Measurements from ENCODE around the gene SLMAP. TPM values are rescaled to one million over a fixed set of nuclear protein-coding genes. Genes with fewer than 3 reads are reported as not detected.
"Not testable (repeated sequence)": the region's sequence is repeated elsewhere in the genome, so short reads cannot be mapped to it uniquely, and the experiment has no call there.

The SLMAP gene
- total and polyA plus RNA-seq, 5 donors: 112 to 414 (median 244) TPM

DNA sequence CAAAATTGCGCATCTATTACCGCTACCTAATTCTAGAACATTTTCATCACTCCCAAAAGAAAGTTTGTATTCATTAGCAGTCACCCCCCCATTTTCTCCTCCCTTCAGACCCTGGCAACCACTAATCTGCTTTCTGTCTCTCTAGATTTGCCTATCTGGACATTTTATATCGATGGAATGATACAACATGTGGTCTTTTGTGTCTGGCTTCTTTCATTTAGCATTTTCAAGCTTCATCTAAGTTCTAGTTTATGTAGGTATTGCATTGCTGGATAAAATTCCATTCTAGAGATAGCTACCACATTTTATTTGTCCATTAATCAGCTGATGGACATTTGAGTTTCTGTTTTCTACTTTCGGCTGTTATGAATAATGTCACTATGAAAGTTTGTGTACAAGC, 38.4 kb downstream of the SLMAP start:
- WGBS: 92% methylated on average over 4 of the region's 4 CpGs
- no peak overlapping the region for H3K27ac ChIP-seq (ENCODE audit: low read length)
- ATAC-seq (no peak), DNase-seq (no peak)
- no peaks in the 10 kb centered on the region for H3K9me3 ChIP-seq (ENCODE audit: control insufficient read depth, low read length)
- no peaks in the 10 kb centered on the region for H3K27me3 ChIP-seq (ENCODE audit: control insufficient read depth, insufficient read depth)
- H3K4me3 ChIP-seq (ENCODE audit: low read length): no peak overlapping the region
- H3K4me1 ChIP-seq (ENCODE audit: control insufficient read depth, insufficient read depth, low read length): peaks cover 2% of the 10 kb centered on the region
- intact Hi-C loops (cut with DNase I): no loop called here

DNA sequence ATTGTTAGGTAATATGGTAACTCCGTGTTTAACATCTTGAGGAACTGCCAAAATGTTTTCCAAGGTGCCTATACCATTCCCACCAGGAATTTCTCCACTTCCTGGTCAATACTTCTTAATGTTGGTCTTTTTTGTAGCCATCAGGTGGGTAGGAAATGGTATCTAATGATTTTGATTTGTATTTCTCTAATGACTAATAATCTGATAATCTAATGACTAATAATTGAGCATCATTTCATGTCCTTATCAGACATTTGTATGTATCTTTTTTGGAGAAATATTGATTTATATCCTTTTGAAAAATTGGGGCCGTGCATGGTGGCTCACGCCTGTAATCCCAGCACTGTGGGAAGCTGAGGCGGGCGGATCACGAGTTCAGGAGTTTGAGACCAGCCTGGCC, 38.8 kb downstream of the SLMAP start:
- Histone ChIP-seq H3K4me3 (ENCODE audit: low read length) (no peak overlapping the region), H3K27me3 (ENCODE audit: control insufficient read depth, insufficient read depth) (no peaks in the 10 kb centered on the region), H3K4me1 (ENCODE audit: control insufficient read depth, insufficient read depth, low read length) (peaks cover 2% of the 10 kb centered on the region), H3K27ac (ENCODE audit: low read length) (no peak overlapping the region), H3K9me3 (ENCODE audit: control insufficient read depth, low read length) (no peaks in the 10 kb centered on the region)
- DNase-seq (no peak), ATAC-seq (no peak)
- WGBS: 97% methylated on average over 6 of the region's 6 CpGs
- intact Hi-C loops (cut with DNase I): no loop called here

DNA sequence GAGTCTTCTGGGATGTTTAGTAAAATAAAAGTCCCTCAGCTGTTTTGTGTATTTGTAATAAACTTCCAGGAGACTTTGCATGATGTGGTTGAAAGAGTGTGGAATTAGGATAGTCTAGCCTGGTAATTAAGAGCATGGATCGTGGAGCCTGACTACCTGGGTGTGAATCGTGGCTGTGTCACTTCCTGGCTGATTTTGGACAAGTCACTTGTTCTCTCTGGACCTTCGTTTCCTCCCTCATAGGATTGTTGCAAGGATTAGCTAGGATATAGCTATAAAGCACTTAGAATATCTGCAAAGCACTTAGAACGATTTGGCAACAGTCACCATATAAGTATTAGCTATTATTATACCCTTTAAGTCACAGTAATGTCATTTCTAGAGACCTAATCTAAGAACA, 40.2 kb downstream of the SLMAP start:
- no peaks in the 10 kb centered on the region for H3K27me3 ChIP-seq (ENCODE audit: control insufficient read depth, insufficient read depth)
- ATAC-seq (peak in 1 of 2 donors; percentile 49), DNase-seq (no peak)
- no peaks in the 10 kb centered on the region for H3K9me3 ChIP-seq (ENCODE audit: control insufficient read depth, low read length)
- intact Hi-C loops (cut with DNase I): no loop called here
- H3K4me1 ChIP-seq (ENCODE audit: control insufficient read depth, insufficient read depth, low read length): peaks cover 2% of the 10 kb centered on the region
- 31% methylated on average over 4 of the region's 4 CpGs for WGBS
- no peak overlapping the region for H3K4me3 ChIP-seq (ENCODE audit: low read length)
- H3K27ac ChIP-seq (ENCODE audit: low read length): no peak overlapping the region

DNA sequence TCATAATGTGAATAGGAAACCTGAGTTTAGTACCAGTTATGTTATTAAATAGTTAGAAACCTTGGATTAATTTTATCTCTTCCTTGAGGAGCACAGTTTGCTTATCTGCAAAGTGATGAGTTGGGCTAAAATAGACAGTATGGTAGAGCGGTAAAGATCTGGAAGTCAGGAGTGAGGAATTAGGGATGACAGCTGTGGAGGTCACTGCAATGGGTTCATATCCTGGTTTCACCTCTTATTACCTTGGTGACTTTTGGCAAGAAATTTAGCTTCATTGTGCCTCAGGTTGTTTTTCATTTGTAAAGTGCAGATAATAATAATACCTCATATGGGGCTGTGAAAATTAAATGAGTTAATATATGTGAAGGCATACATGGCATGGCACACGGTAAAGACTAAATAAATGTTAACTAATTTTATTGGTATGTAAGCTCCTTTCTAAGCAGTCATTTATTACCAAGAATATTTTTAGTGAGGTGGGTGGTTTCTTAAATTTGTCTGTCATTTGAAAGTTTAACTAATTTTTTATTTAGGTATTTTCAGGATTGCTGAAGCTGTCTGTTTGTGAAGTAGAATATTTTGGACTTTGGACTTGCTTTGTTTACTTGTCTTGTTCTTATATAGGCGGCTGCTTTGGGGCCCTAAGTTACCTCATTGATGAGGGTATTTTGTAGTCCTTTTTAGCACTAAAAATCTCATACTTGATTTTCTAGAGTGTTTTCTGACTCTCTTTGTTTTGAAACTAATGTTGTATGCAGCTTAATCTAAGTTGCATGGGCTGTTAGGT, 41.8 kb downstream of the SLMAP start:
- ATAC-seq (no peak), DNase-seq (no peak)
- intact Hi-C loops (cut with DNase I): no loop called here
- H3K27me3 ChIP-seq (ENCODE audit: control insufficient read depth, insufficient read depth): no peaks in the 10 kb centered on the region
- no peak overlapping the region for H3K27ac ChIP-seq (ENCODE audit: low read length)
- peaks cover 2% of the 10 kb centered on the region for H3K4me1 ChIP-seq (ENCODE audit: control insufficient read depth, insufficient read depth, low read length)
- H3K9me3 ChIP-seq (ENCODE audit: control insufficient read depth, low read length): no peaks in the 10 kb centered on the region
- no peak overlapping the region for H3K4me3 ChIP-seq (ENCODE audit: low read length)
- WGBS: 79% methylated on average over 3 of the region's 3 CpGs

DNA sequence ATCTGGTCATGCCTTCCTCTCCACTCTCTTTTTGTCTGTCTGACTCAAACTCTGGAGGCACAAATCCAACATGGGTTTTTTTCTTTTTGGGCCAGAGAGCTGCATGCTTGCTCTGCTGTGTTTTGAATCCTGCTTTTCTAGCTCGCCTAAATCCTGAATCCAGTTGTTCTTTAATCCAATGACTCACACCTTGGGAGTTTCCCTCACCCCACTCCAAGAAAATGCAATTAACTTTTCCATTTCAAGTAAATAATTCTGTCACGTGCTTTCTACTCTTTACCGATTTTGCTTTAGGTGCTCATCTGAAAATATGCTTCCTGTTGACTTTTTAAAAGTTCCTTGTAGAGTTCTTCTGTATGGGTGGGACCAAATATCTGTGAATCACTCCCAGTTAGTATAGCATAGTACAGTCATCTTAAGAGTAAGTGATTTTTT, 47.6 kb downstream of the SLMAP start:
- DNase-seq: no peak
- peaks cover 3% of the 10 kb centered on the region for H3K4me1 ChIP-seq (ENCODE audit: control insufficient read depth, insufficient read depth, low read length)
- H3K4me3 ChIP-seq (ENCODE audit: low read length): no peak overlapping the region

DNA sequence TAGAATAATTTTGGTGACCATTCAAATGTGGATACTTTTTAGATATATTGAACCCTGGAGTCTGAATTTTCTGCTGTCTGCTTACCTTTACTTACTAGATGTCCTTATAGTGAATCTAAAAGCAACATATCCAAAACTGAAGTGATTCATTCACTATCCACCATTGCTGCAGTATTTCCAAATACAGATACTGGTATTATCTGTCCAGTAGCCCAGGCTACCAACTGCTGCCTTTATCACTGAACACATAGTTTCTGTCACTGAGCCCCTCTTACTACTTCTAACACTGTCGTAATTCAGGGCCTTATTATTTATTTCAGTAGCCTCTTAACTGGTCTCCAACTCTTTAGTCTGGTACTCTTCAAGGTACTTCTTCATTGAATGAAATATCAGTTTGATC, 49.2 kb downstream of the SLMAP start:
- intact Hi-C loops (cut with DNase I): no loop called here
- Histone ChIP-seq H3K4me3 (ENCODE audit: low read length) (no peak overlapping the region), H3K4me1 (ENCODE audit: control insufficient read depth, insufficient read depth, low read length) (peaks cover 5% of the 10 kb centered on the region), H3K9me3 (ENCODE audit: control insufficient read depth, low read length) (no peaks in the 10 kb centered on the region), H3K27me3 (ENCODE audit: control insufficient read depth, insufficient read depth) (no peaks in the 10 kb centered on the region), H3K27ac (ENCODE audit: low read length) (no peak overlapping the region)
- ATAC-seq (no peak), DNase-seq (no peak)
- WGBS: 75% methylated on average over 1 of the region's 1 CpG

More for the DNA sequence above, 47.6 kb downstream of the SLMAP start:
- WGBS: 19% methylated on average over 3 of the region's 3 CpGs
- H3K27ac ChIP-seq (ENCODE audit: low read length): no peak overlapping the region
- ATAC-seq: peak; percentile 80 to 92
- no peaks in the 10 kb centered on the region for H3K9me3 ChIP-seq (ENCODE audit: control insufficient read depth, low read length)
- no peaks in the 10 kb centered on the region for H3K27me3 ChIP-seq (ENCODE audit: control insufficient read depth, insufficient read depth)
- intact Hi-C loops (cut with DNase I): loop anchor here in 1 of 4 donors (5.0 kb wide), 1 partner anchor 41 kb away; no protein-coding TSS in a partner anchor

DNA sequence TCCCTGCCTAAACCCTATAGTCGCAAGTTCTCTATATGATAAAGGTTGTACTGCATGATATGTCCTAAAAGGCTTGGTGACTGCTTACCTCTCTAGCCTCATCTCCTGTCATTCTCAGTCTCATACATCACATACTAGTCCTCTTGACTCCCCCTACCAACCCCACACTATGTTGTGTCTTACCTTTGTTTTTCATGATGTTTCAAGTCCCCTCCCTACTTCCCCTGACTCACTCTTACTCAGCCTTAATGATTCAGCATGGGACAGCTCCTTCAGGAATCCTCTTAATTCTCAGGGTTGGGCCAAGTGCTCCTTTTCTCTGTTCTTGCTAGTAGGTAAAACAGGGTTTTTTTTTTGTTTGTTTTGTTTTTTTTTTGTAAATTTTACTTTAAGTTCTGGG, 49.6 kb downstream of the SLMAP start:
- DNase-seq: no peak
- no peaks in the 10 kb centered on the region for H3K27me3 ChIP-seq (ENCODE audit: control insufficient read depth, insufficient read depth)
- no peaks in the 10 kb centered on the region for H3K9me3 ChIP-seq (ENCODE audit: control insufficient read depth, low read length)
- ATAC-seq: peak in 1 of 2 donors; percentile 42
- intact Hi-C loops (cut with DNase I): no loop called here
- H3K4me1 ChIP-seq (ENCODE audit: control insufficient read depth, insufficient read depth, low read length): peaks cover 5% of the 10 kb centered on the region
- 98% methylated on average over 1 of the region's 1 CpG for WGBS
- no peak overlapping the region for H3K27ac ChIP-seq (ENCODE audit: low read length)
- no peak overlapping the region for H3K4me3 ChIP-seq (ENCODE audit: low read length)

DNA sequence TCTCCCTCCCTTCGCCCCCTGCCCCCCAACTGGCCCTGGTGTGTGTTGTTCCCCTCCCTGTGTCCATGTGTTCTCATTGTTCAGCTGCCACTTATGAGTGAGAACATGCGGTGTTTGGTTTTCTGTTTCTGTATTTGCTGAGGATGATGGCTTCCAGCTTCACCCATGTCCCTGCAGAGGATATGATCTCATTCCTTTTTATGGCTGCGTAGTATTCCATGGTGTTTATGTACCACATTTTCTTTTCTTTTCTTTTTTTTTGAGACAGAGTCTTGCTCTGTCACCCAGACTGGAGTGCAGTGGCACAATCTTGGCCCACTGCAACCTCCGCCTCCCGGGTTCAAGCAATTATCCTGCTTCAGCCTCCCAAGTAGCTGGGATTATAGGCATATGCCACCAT, 50.1 kb downstream of the SLMAP start:
- H3K4me1 ChIP-seq (ENCODE audit: control insufficient read depth, insufficient read depth, low read length); H3K27ac ChIP-seq (ENCODE audit: low read length); intact Hi-C loops (cut with DNase I); H3K27me3 ChIP-seq (ENCODE audit: control insufficient read depth, insufficient read depth); DNase-seq; H3K9me3 ChIP-seq (ENCODE audit: control insufficient read depth, low read length); ATAC-seq; H3K4me3 ChIP-seq (ENCODE audit: low read length): not testable (repeated sequence)
- 99% methylated on average over 5 of the region's 5 CpGs for WGBS

DNA sequence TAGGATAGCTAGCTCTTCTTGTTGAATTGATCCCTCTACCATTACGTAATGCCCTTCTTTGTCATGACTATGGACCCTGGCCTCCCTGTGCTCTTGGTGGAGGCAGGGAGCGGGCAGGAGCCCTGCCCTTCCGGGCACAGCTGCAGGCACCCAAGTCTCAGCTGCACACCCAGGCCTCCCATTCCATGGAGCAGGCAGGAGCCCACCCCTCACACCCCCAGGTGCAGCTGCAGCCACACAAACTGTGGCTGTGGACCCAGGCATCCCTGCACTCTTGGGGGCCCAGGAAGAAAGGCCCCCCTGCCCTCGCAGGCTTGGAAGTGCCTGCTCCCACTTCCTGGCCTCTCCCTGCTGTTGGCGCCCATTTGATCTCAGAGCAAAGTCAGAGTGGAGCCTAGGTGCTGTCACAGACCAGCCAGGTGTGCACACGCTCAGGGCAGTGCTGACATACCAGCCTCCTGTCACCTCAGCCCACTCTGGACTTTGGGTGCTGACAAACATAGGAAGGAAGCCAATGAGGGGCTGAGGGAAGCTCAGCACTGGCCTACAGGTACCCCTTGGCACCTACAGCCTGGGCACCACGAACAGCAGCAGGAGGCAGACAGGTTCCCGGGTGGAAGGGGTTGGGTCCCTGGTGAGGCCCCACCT, 53.0 kb downstream of the SLMAP start:
- H3K4me3 ChIP-seq (ENCODE audit: low read length): no peak overlapping the region
- no peaks in the 10 kb centered on the region for H3K9me3 ChIP-seq (ENCODE audit: control insufficient read depth, low read length)
- intact Hi-C loops (cut with DNase I): no loop called here
- no peaks in the 10 kb centered on the region for H3K27me3 ChIP-seq (ENCODE audit: control insufficient read depth, insufficient read depth)
- ATAC-seq (peak in 1 of 2 donors; percentile 14), DNase-seq (no peak)
- WGBS: 91% methylated on average over 8 of the region's 8 CpGs
- H3K4me1 ChIP-seq (ENCODE audit: control insufficient read depth, insufficient read depth, low read length): peaks cover 5% of the 10 kb centered on the region
- H3K27ac ChIP-seq (ENCODE audit: low read length): no peak overlapping the region

DNA sequence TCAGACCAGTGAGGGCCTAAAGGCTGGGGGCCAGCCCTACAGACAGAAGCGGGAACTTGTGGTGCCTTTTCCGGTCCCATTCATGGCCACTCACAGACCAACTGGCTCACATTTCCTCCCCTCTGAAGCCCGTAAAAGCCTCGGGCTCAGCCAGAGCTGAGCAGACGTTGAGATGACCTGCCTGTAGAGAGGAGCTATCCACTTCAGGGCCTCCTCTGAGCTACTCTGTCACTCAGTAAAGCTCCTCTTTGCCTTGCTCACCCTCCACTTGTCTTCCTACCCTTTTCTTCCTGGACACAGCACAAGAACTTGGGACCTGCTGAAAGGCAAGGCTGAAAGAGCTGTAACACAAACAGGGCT, 53.5 kb downstream of the SLMAP start:
- Histone ChIP-seq H3K27me3 (ENCODE audit: control insufficient read depth, insufficient read depth) (no peaks in the 10 kb centered on the region), H3K4me3 (ENCODE audit: low read length) (no peak overlapping the region), H3K27ac (ENCODE audit: low read length) (no peak overlapping the region), H3K4me1 (ENCODE audit: control insufficient read depth, insufficient read depth, low read length) (peaks cover 3% of the 10 kb centered on the region), H3K9me3 (ENCODE audit: control insufficient read depth, low read length) (no peaks in the 10 kb centered on the region)
- intact Hi-C loops (cut with DNase I): no loop called here
- no peak for ATAC-seq
- WGBS: 89% methylated on average over 5 of the region's 5 CpGs
- DNase-seq: no peak

DNA sequence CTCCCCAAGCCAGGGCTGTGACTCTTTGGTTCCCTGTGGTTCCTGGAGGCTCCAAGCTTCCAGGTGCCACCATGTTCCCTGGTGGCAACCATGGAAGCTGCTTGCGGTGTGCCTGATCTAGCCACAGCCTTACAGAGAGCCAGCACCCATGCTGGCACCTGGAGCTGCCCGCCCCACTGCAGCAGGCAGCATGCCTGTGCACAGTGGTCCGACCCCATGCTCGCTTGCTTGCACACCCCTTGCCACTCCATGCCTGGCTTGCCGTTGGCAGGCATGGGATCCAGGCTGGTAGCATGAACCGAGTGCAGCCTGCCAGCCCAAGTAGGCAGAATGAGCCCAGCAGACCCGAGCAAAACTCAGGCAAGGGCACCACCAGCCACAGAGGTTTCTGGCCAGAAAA, 53.9 kb downstream of the SLMAP start:
- Histone ChIP-seq H3K27me3 (ENCODE audit: control insufficient read depth, insufficient read depth) (no peaks in the 10 kb centered on the region), H3K4me3 (ENCODE audit: low read length) (no peak overlapping the region), H3K27ac (ENCODE audit: low read length) (no peak overlapping the region), H3K9me3 (ENCODE audit: control insufficient read depth, low read length) (no peaks in the 10 kb centered on the region), H3K4me1 (ENCODE audit: control insufficient read depth, insufficient read depth, low read length) (peaks cover 4% of the 10 kb centered on the region)
- 97% methylated on average over 7 of the region's 7 CpGs for WGBS
- intact Hi-C loops (cut with DNase I): no loop called here
- DNase-seq: peak in 1 of 3 donors; percentile 40
- peak in 1 of 2 donors; percentile 36 for ATAC-seq
